Measurements from ENCODE around the gene TTLL7.

- TF ChIP-seq CTCF (IDR thresholded peaks at IDR 0.05; ENCODE audit: low read depth, low read length) (no peak), EZH2phosphoT487 (IDR thresholded peaks at IDR 0.05; ENCODE audit: low read depth) (no peak)
These were observed 40.2 kb downstream of the TTLL7 start for GRCh38 chr1:83958704-83959103.
